GM21619 (cell line): Measurements from ENCODE around the gene KLHL29.

ENCODE experiments used
- ATAC-seq: cut with Tn5 transposase; IDR thresholded peaks from one replicate; pipeline ENCODE4 v1.9.1; 2021; ENCODE audit not compliant: unreplicated experiment

The KLHL29 gene

GRCh38 chr2:23467618-23468017 is 82.6 kb downstream of the KLHL29 start:
- no peak for ATAC-seq

GRCh38 chr2:23468474-23469141 is 83.6 kb downstream of the KLHL29 start:
- ATAC-seq, result no peak

- ATAC-seq, result no peak
These were observed 84.2 kb downstream of the KLHL29 start for GRCh38 chr2:23469142-23469540.

GRCh38 chr2:23475036-23475435 is 90.1 kb downstream of the KLHL29 start:
- ATAC-seq, result no peak

- no peak for ATAC-seq
These were observed 90.5 kb downstream of the KLHL29 start for GRCh38 chr2:23475473-23475872.

GRCh38 chr2:23476786-23477185 is 91.8 kb downstream of the KLHL29 start:
- no peak for ATAC-seq

GRCh38 chr2:23477392-23477791 is 92.4 kb downstream of the KLHL29 start:
- no peak for ATAC-seq

- ATAC-seq, result no peak
These were observed 93.3 kb downstream of the KLHL29 start for GRCh38 chr2:23478087-23478932.

- no peak for ATAC-seq
These were observed 94.1 kb downstream of the KLHL29 start for GRCh38 chr2:23478933-23479683.

GRCh38 chr2:23480957-23481797 is 96.2 kb downstream of the KLHL29 start:
- no peak for ATAC-seq

- ATAC-seq, result no peak
These were observed 97.2 kb downstream of the KLHL29 start for GRCh38 chr2:23482188-23482587.

GRCh38 chr2:23482607-23483006 is 97.6 kb downstream of the KLHL29 start:
- ATAC-seq, result no peak

- no peak for ATAC-seq
These were observed 98.8 kb downstream of the KLHL29 start for GRCh38 chr2:23483791-23484190.

- no peak for ATAC-seq
These were observed 99.3 kb downstream of the KLHL29 start for GRCh38 chr2:23484275-23484674.

- ATAC-seq, result no peak
These were observed 99.8 kb downstream of the KLHL29 start for GRCh38 chr2:23484767-23485166.

- no peak for ATAC-seq
These were observed 100.3 kb downstream of the KLHL29 start for GRCh38 chr2:23485261-23485660.

GRCh38 chr2:23485841-23486683 is 101.1 kb downstream of the KLHL29 start:
- no peak for ATAC-seq

- ATAC-seq, result no peak
These were observed 101.7 kb downstream of the KLHL29 start for GRCh38 chr2:23486684-23487075.

GRCh38 chr2:23487735-23488492 is 102.9 kb downstream of the KLHL29 start:
- no peak for ATAC-seq
